Skeletal muscle tissue (tissue), 5 donors: ENCODE measurements around the gene CCNB1. TPM values are rescaled to one million over a fixed set of nuclear protein-coding genes. Genes with fewer than 3 reads are reported as not detected.

Source experiments
- H3K27ac ChIP-seq: one replicate; pipeline ENCODE4 v1.7.0; 2013; ENCODE audit warnings: mild to moderate bottlenecking, low read depth, low read length, inconsistent platforms
- H3K27me3 ChIP-seq, 3 donors: one replicate each; pipeline ENCODE4 v1.7.0; 2013; ENCODE audit warnings: low read length in 3 of 3; ENCODE audit not compliant: control insufficient read depth in 3 of 3, insufficient read depth in 3 of 3
- H3K36me3 ChIP-seq, 3 donors: one replicate each; pipeline ENCODE4 v1.7.0; 2013; ENCODE audit warnings: low read length in 3 of 3; ENCODE audit not compliant: control insufficient read depth in 3 of 3, insufficient read depth in 3 of 3
- H3K4me1 ChIP-seq, 3 donors: one replicate each; pipeline ENCODE4 v1.7.0; 2013; ENCODE audit warnings: low read length in 3 of 3, mild to moderate bottlenecking in 3 of 3; ENCODE audit not compliant: control insufficient read depth in 3 of 3, insufficient read depth in 3 of 3
- H3K4me3 ChIP-seq, 3 donors: one replicate each; pipeline ENCODE4 v1.7.0; 2013; ENCODE audit warnings: low read length in 3 of 3
- H3K9ac ChIP-seq, 3 donors: one replicate each; pipeline ENCODE4 v1.7.0; 2013; ENCODE audit warnings: low read length in 3 of 3, mild to moderate bottlenecking in 3 of 3, moderate library complexity in 2 of 3, low read depth in 1 of 3
- H3K9me3 ChIP-seq, 3 donors: one replicate each; pipeline ENCODE4 v1.7.0; 2013; ENCODE audit warnings: low read length in 3 of 3; ENCODE audit not compliant: control insufficient read depth in 3 of 3
- small RNA-seq: library from RNA; depleted of rRNA; stranded (forward); fragments of <200 nt; gene quantifications from one replicate; pipeline ENCODE3, GENCODE V24; 2014
- total RNA-seq: library from RNA; depleted of rRNA; stranded (reverse); fragments of >200 nt; gene quantifications from one replicate; pipeline ENCODE4 v1.2.3, GENCODE V29; 2014
- donor health status: Osteomylitis.

CCNB1 gene
- total RNA-seq, 1 donor from 2014 or later, result 34.4 TPM

GRCh38 chr5:69225860-69226259, 58.9 kb downstream of the CCNB1 start:
- H3K9me3 ChIP-seq, result no peaks in the 10 kb centered on the region
- H3K9ac ChIP-seq, result no peak overlapping the region
- no peaks in the 10 kb centered on the region for H3K27me3 ChIP-seq
- H3K4me3 ChIP-seq, result no peak overlapping the region
- H3K36me3 ChIP-seq, result peaks cover 7 to 17% (median 16%) of the 10 kb centered on the region in 3 donors
- H3K4me1 ChIP-seq, result no peaks in the 10 kb centered on the region
- no peak overlapping the region for H3K27ac ChIP-seq

Small RNA genes lying within 50 kb of the gene (small RNA-seq; reads per million reads assigned to genes)
- gene SNORA50D, result not detected

Other genes with a start within 250 kb of the CCNB1 start
- gene SLC30A5, start 73.1 kb upstream of the CCNB1 start, total RNA-seq, result 32.4 TPM
- 4.2 TPM for gene CENPH, start 22.4 kb downstream of the CCNB1 start, total RNA-seq
- 31.3 TPM for gene CDK7, start 67.7 kb downstream of the CCNB1 start, total RNA-seq
- gene CCDC125, start 165.7 kb downstream of the CCNB1 start, total RNA-seq, result 1.6 TPM
- gene AK6, start 202.4 kb downstream of the CCNB1 start, total RNA-seq, result 7.8 TPM
- gene TAF9, start 202.4 kb downstream of the CCNB1 start, total RNA-seq, result 26.1 TPM
- 24.5 TPM for gene RAD17, start 202.7 kb downstream of the CCNB1 start, total RNA-seq
- gene MARVELD2, start 248.0 kb downstream of the CCNB1 start, total RNA-seq, result 0.52 TPM